GM18858 (cell line): ENCODE data around the gene ZNF594.
"Not testable (repeated sequence)": the region's sequence is repeated elsewhere in the genome, so short reads cannot be mapped to it uniquely, and the experiment has no call there.

Experiments
- ATAC-seq: cut with Tn5 transposase; IDR thresholded peaks from one replicate; pipeline ENCODE4 v1.9.1; 2021; ENCODE audit not compliant: unreplicated experiment

Gene ZNF594

GRCh38 chr17:5203178-5203907 is 11.7 kb upstream of the ZNF594 start:
- ATAC-seq: no peak

- no peak for ATAC-seq
Observed at GRCh38 chr17:5201011-5201410, 9.3 kb upstream of the ZNF594 start.

GRCh38 chr17:5200360-5200759 is 8.7 kb upstream of the ZNF594 start:
- ATAC-seq: no peak

GRCh38 chr17:5198472-5198871 is 6.8 kb upstream of the ZNF594 start:
- no peak for ATAC-seq

GRCh38 chr17:5194346-5194745 is 2.7 kb upstream of the ZNF594 start:
- ATAC-seq: no peak

- no peak for ATAC-seq
Observed at GRCh38 chr17:5184288-5184687, 7.4 kb downstream of the ZNF594 start.

- ATAC-seq: no peak
Observed at GRCh38 chr17:5183410-5183793, 8.3 kb downstream of the ZNF594 start.

GRCh38 chr17:5182597-5183409 is 8.9 kb downstream of the ZNF594 start:
- no peak for ATAC-seq

GRCh38 chr17:5181509-5182305 is 10.0 kb downstream of the ZNF594 start:
- ATAC-seq: no peak

GRCh38 chr17:5179003-5179402 is 12.7 kb downstream of the ZNF594 start:
- ATAC-seq: no peak

GRCh38 chr17:5175027-5175426 is 16.6 kb downstream of the ZNF594 start:
- not testable (repeated sequence) for ATAC-seq

GRCh38 chr17:5165791-5166564 is 25.7 kb downstream of the ZNF594 start:
- not testable (repeated sequence) for ATAC-seq

GRCh38 chr17:5164436-5164835 is 27.2 kb downstream of the ZNF594 start:
- ATAC-seq: no peak

GRCh38 chr17:5161793-5162192 is 29.9 kb downstream of the ZNF594 start:
- ATAC-seq: not testable (repeated sequence)

GRCh38 chr17:5160702-5161101 is 31.0 kb downstream of the ZNF594 start:
- ATAC-seq: not testable (repeated sequence)

GRCh38 chr17:5146122-5146521 is 45.5 kb downstream of the ZNF594 start:
- ATAC-seq: not testable (repeated sequence)

- not testable (repeated sequence) for ATAC-seq
Observed at GRCh38 chr17:5142877-5143276, 48.8 kb downstream of the ZNF594 start.

- no peak for ATAC-seq
Observed at GRCh38 chr17:5139458-5139732, 52.3 kb downstream of the ZNF594 start.

GRCh38 chr17:5138616-5139457 is 52.8 kb downstream of the ZNF594 start:
- ATAC-seq: no peak

- ATAC-seq: not testable (repeated sequence)
Observed at GRCh38 chr17:5138198-5138544, 53.5 kb downstream of the ZNF594 start.
